Osteoblast (primary cell): ENCODE results near the gene ERBB4. TPM values are rescaled to one million over a fixed set of nuclear protein-coding genes. Genes with fewer than 3 reads are reported as not detected.
A peak's percentile ranks its signal among the peaks of the same experiment; 100 is the strongest.

ENCODE experiments used
- DNase-seq: peaks from one replicate; pipeline ENCODE4 v3.0.0; 2011; ENCODE audit warnings: low spot score, mixed read lengths; ENCODE audit not compliant: insufficient read length; ENCODE audit errors: missing footprints
- H2AFZ ChIP-seq: 2 replicates; pipeline ENCODE4 v1.6.0; 2011; ENCODE audit warnings: mild to moderate bottlenecking, low read length
- H3K27ac ChIP-seq: 2 replicates; pipeline ENCODE4 v1.5.1; 2011; ENCODE audit warnings: mild to moderate bottlenecking, low read depth, low read length, moderate library complexity
- H3K27me3 ChIP-seq: 2 replicates; pipeline ENCODE4 v1.6.0; 2012; ENCODE audit warnings: mild to moderate bottlenecking, control low read depth, inconsistent platforms, low read length, moderate library complexity; ENCODE audit not compliant: insufficient read depth
- H3K36me3 ChIP-seq: 2 replicates; pipeline ENCODE4 v1.5.1; 2011; ENCODE audit warnings: mild to moderate bottlenecking, low read length, control low read depth, moderate library complexity; ENCODE audit not compliant: insufficient read depth
- H3K4me1 ChIP-seq: 2 replicates; pipeline ENCODE4 v1.5.1; 2011; ENCODE audit warnings: mild to moderate bottlenecking, low read length, control low read depth, moderate library complexity; ENCODE audit not compliant: insufficient read depth
- H3K4me2 ChIP-seq: 2 replicates; pipeline ENCODE4 v1.6.0; 2011; ENCODE audit warnings: mild to moderate bottlenecking, low read length; ENCODE audit not compliant: insufficient read depth
- H3K4me3 ChIP-seq: fragments of 200-600 bp; sonication (generic); 3 replicates; pipeline ENCODE4 v1.5.1; 2012; ENCODE audit warnings: mild to moderate bottlenecking, low read length, inconsistent platforms; ENCODE audit not compliant: insufficient read depth
- H3K79me2 ChIP-seq: 2 replicates; pipeline ENCODE4 v1.6.0; 2012; ENCODE audit warnings: mild to moderate bottlenecking, low read length, control low read depth, inconsistent platforms; ENCODE audit not compliant: insufficient read depth
- H3K9me3 ChIP-seq: 2 replicates; pipeline ENCODE4 v1.5.1; 2011; ENCODE audit warnings: low read depth, low read length, control low read depth
- H4K20me1 ChIP-seq: 2 replicates; pipeline ENCODE4 v1.6.0; 2012; ENCODE audit warnings: mild to moderate bottlenecking, low read length, control low read depth; ENCODE audit not compliant: insufficient read depth
- total RNA-seq: library from RNA; depleted of rRNA; stranded (reverse); fragments of >200 nt; gene quantifications from 2 replicates; pipeline ENCODE4 v1.2.3, GENCODE V29; 2012
- TF ChIP-seq, protein P1 (sequence below): IDR thresholded peaks from 2 replicates; pipeline ENCODE4 v1.5.1; 2011; ENCODE audit warnings: mild to moderate bottlenecking, low read depth, low read length, moderate library complexity; ENCODE audit errors: extremely low read depth

ERBB4 gene
- total RNA-seq, 1 donor = under 0.01 TPM

- H3K27ac ChIP-seq = no peak overlapping the region
- H3K27me3 ChIP-seq = no peaks in the 10 kb centered on the region
- no peaks in the 10 kb centered on the region for H3K36me3 ChIP-seq
- H4K20me1 ChIP-seq = no peaks in the 10 kb centered on the region
- H3K79me2 ChIP-seq = no peaks in the 10 kb centered on the region
- no peak overlapping the region for H3K4me3 ChIP-seq
- H2AFZ ChIP-seq = no peak overlapping the region
- TF ChIP-seq, protein P1, sequence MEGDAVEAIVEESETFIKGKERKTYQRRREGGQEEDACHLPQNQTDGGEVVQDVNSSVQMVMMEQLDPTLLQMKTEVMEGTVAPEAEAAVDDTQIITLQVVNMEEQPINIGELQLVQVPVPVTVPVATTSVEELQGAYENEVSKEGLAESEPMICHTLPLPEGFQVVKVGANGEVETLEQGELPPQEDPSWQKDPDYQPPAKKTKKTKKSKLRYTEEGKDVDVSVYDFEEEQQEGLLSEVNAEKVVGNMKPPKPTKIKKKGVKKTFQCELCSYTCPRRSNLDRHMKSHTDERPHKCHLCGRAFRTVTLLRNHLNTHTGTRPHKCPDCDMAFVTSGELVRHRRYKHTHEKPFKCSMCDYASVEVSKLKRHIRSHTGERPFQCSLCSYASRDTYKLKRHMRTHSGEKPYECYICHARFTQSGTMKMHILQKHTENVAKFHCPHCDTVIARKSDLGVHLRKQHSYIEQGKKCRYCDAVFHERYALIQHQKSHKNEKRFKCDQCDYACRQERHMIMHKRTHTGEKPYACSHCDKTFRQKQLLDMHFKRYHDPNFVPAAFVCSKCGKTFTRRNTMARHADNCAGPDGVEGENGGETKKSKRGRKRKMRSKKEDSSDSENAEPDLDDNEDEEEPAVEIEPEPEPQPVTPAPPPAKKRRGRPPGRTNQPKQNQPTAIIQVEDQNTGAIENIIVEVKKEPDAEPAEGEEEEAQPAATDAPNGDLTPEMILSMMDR = no peak
- no peak for DNase-seq
- H3K4me2 ChIP-seq = no peak overlapping the region
- no peaks in the 10 kb centered on the region for H3K4me1 ChIP-seq
- no peaks in the 10 kb centered on the region for H3K9me3 ChIP-seq
Observed at GRCh38 chr2:212549941-212550340, 11.3 kb upstream of the ERBB4 start.

DNA sequence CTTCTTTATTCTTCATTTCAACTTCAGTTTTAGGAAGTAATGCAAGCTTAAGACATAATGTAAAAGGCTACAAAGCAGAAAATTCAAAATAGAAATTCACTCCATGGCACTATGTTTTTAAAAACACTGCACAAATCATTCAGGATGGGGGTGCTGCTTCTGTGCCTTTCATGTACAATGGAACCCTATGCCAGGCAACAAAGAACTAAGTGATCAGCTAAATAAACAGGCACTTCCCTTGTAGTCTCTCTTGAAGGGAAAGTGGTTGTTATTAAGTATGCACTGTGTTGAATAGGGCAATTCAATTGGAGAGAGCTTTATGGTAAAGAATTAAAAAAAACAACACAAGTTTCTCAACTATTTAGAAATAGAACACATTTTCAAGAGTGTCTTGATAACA, 10.9 kb upstream of the ERBB4 start:
- no peaks in the 10 kb centered on the region for H3K4me1 ChIP-seq

GRCh38 chr2:212548455-212548819, 9.8 kb upstream of the ERBB4 start:
- Histone ChIP-seq H3K79me2 (no peaks in the 10 kb centered on the region), H3K4me2 (peak overlapping the region; percentile 11), H2AFZ (no peak overlapping the region), H4K20me1 (no peaks in the 10 kb centered on the region), H3K27me3 (no peaks in the 10 kb centered on the region), H3K36me3 (no peaks in the 10 kb centered on the region), H3K27ac (no peak overlapping the region), H3K9me3 (no peaks in the 10 kb centered on the region), H3K4me1 (no peaks in the 10 kb centered on the region), H3K4me3 (no peak overlapping the region)
- TF ChIP-seq, protein P1 = peak; percentile 58
- peak; percentile 31 for DNase-seq

More for the DNA sequence above, 10.9 kb upstream of the ERBB4 start:
- H3K4me2 ChIP-seq = no peak overlapping the region
- H3K79me2 ChIP-seq = no peaks in the 10 kb centered on the region
- no peak overlapping the region for H3K4me3 ChIP-seq
- H3K9me3 ChIP-seq = no peaks in the 10 kb centered on the region
- no peaks in the 10 kb centered on the region for H3K36me3 ChIP-seq
- no peak overlapping the region for H3K27ac ChIP-seq
- TF ChIP-seq, protein P1 = no peak
- DNase-seq = no peak
- no peak overlapping the region for H2AFZ ChIP-seq
- H3K27me3 ChIP-seq = no peaks in the 10 kb centered on the region
- no peaks in the 10 kb centered on the region for H4K20me1 ChIP-seq

DNA sequence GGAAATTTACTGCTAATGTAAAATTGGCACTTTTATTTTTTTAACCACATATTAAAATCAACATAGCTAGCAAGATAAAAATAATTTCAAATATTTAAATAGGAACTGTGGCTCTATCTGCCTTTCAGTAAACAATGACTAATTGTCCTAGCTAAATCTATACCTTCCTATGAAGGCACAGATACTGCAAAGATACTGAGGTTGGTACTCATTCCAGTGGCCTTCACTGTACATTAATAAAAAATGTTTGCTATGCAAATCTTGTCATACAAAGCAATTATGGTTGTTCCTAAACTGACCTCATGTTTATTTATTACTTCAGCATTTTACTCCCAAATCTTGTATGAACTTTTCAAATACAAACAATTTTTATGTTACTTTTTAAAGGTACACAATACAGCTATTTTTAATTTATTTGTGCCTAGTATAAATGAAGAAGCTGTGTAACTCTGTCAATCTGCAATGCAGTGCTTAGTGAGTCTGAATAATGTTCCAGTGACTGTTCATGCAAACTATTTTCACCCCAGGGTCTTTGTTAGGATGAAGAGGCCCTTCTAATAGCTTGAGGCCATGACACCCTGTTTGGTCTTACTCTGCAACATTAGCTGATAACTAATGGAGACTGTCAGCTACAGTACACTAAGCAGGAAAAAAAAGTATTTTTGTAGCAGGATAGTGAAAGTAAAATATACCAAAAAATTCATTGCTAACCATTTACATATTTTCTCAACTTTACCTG, 9.3 kb upstream of the ERBB4 start:
- TF ChIP-seq, protein P1 = no peak
- peak; percentile 26 for DNase-seq
- Histone ChIP-seq H3K4me3 (no peak overlapping the region), H3K27ac (no peak overlapping the region), H3K4me1 (no peaks in the 10 kb centered on the region), H4K20me1 (no peaks in the 10 kb centered on the region), H3K4me2 (peak overlapping the region; percentile 11), H3K27me3 (no peaks in the 10 kb centered on the region), H3K36me3 (no peaks in the 10 kb centered on the region), H3K9me3 (no peaks in the 10 kb centered on the region), H2AFZ (no peak overlapping the region), H3K79me2 (no peaks in the 10 kb centered on the region)
